ENCODE results near the gene LPCAT3. TPM values are rescaled to one million over a fixed set of nuclear protein-coding genes. Genes with fewer than 3 reads are reported as not detected.

LPCAT3 gene
- total and polyA plus RNA-seq, 2 of the 13 experiments (the other 11 are each of a cell fraction or from before 2014, with no cell fraction given) = 44.5 to 64.3 TPM

GRCh38 chr12:6965026-6965661, 53.1 kb downstream of the LPCAT3 start (continued):
- TF ChIP-seq ZNF318 (CRISPR knock-in tag; IDR thresholded peaks at IDR 0.05) = peak; percentile 49; the same call in 1 of the 2 replicates
- peak; percentile 24 for TF ChIP-seq ASH2L (IDR thresholded peaks at IDR 0.05; ENCODE audit: insufficient read length, low read depth, low read length)
- TF ChIP-seq FOXJ3 (CRISPR knock-in tag; IDR thresholded peaks at IDR 0.05; ENCODE audit: borderline replicate concordance) = 0 out of 2 replicates have a peak, but pooled peaks have one; percentile 17
- TF ChIP-seq KDM6A (CRISPR knock-in tag; IDR thresholded peaks at IDR 0.05; ENCODE audit: low read depth) = no peak
- TF ChIP-seq XBP1 (CRISPR knock-in tag; IDR thresholded peaks at IDR 0.05) = no peak
- TF ChIP-seq THAP9 (CRISPR knock-in tag; IDR thresholded peaks at IDR 0.05; ENCODE audit: borderline replicate concordance) = no peak
- TF ChIP-seq ZBTB43 (CRISPR knock-in tag; conservative IDR thresholded peaks at IDR 0.05) = peak; percentile 67
- peak; percentile 30; the same call in 1 of the 2 replicates for TF ChIP-seq GABPB1 (CRISPR knock-in tag; IDR thresholded peaks at IDR 0.05)
- TF ChIP-seq HNRNPL (IDR thresholded peaks at IDR 0.05; ENCODE audit: low read depth, low read length) = 0 out of 2 replicates have a peak, but pooled peaks have one; percentile 26

Data from HepG2 (cell line).